B cell (primary cell): Measurements from ENCODE around the gene DTHD1. TPM values are rescaled to one million over a fixed set of nuclear protein-coding genes. Genes with fewer than 3 reads are reported as not detected.

Experiments used
- ATAC-seq: fragments of 200-7000 bp; cut with Tn5 transposase; one replicate; pipeline ENCODE4 v1.10.0; 2021; ENCODE audit warnings: low read depth, mild to moderate bottlenecking, moderate number of reproducible peaks, moderate library complexity
- CTCF ChIA-PET: fragments of 350-600 bp; sonication (Branson Sonifier 250); formaldehyde crosslinking; loops from one replicate; lab custom pipeline; 2021; ENCODE audit warnings: antibody characterized with exemption, inconsistent platforms; lab: Charles Lee
- POLR2A ChIA-PET: fragments of 350-600 bp; sonication (Branson Sonifier 250); formaldehyde crosslinking; loops from one replicate; lab custom pipeline; 2021; ENCODE audit warnings: antibody characterized with exemption; lab: Charles Lee
- DNase-seq: peaks from one replicate; pipeline ENCODE4 v3.0.0; 2013
- H2AFZ ChIP-seq: 2 replicates; pipeline ENCODE4 v1.6.1; 2012; ENCODE audit warnings: mild to moderate bottlenecking, low read depth, low read length; ENCODE audit not compliant: insufficient read depth, poor library complexity, severe bottlenecking
- H3K27ac ChIP-seq, 2 donors: 1 replicate in 1 of 2; 2 replicates in 1 of 2; pipeline ENCODE4 v1.5.1; 2012 to 2013; ENCODE audit warnings: low read length in 2 of 2, mild to moderate bottlenecking in 2 of 2, moderate library complexity in 1 of 2
- H3K27me3 ChIP-seq, 4 experiments: fragments of 200-600 bp in 1 of 4; sonication (generic) in 1 of 4; replicated peaks in 1 of 4; 1 replicate in 2 of 4; 2 replicates in 2 of 4; pipeline versions ENCODE4 v1.6.1 to v1.7.0; 2013 to 2016; ENCODE audit warnings: low read length in 3 of 4, mild to moderate bottlenecking in 2 of 4, mixed read lengths in 1 of 4, moderate library complexity in 1 of 4; ENCODE audit not compliant: insufficient read depth in 4 of 4, control insufficient read depth in 3 of 4; ENCODE audit errors: control extremely low read depth in 1 of 4
- H3K36me3 ChIP-seq, 2 experiments: replicated peaks in 1 of 2; 1 replicate in 1 of 2; 2 replicates in 1 of 2; pipeline versions ENCODE4 v1.6.1 to v1.7.1; 2013; ENCODE audit warnings: low read length in 1 of 2; ENCODE audit not compliant: insufficient read depth in 2 of 2, control insufficient read depth in 1 of 2; ENCODE audit errors: control extremely low read depth in 1 of 2, extremely low read depth in 1 of 2
- H3K4me1 ChIP-seq, 2 donors: fragments of 200-600 bp in 1 of 2; sonication (generic) in 1 of 2; 1 replicate in 1 of 2; 2 replicates in 1 of 2; pipeline versions ENCODE4 v1.5.1 to v1.6.1; 2013 to 2017; ENCODE audit warnings: low read length in 2 of 2; ENCODE audit not compliant: control insufficient read depth in 2 of 2, insufficient read depth in 2 of 2
- H3K4me2 ChIP-seq: replicated peaks from 2 replicates; pipeline ENCODE3; 2012; ENCODE audit warnings: mild to moderate bottlenecking, low read depth, low read length; ENCODE audit not compliant: poor library complexity, severe bottlenecking
- H3K4me3 ChIP-seq, 5 experiments: fragments of 200-600 bp in 1 of 5; sonication (generic) in 1 of 5; 1 replicate in 3 of 5; 2 replicates in 2 of 5; pipeline versions ENCODE4 v1.5.1 to v1.7.0; 2011 to 2016; ENCODE audit warnings: low read length in 4 of 5, mild to moderate bottlenecking in 4 of 5, low read depth in 2 of 5, control low read depth in 1 of 5, moderate library complexity in 1 of 5; ENCODE audit not compliant: insufficient read depth in 1 of 5; ENCODE audit errors: control extremely low read depth in 1 of 5, extremely low read depth in 1 of 5
- H3K79me2 ChIP-seq: fragments of 200-600 bp; sonication (generic); one replicate; pipeline ENCODE4 v1.6.0; 2016; ENCODE audit warnings: low read length; ENCODE audit not compliant: control insufficient read depth, insufficient read depth
- H3K9ac ChIP-seq: fragments of 200-600 bp; sonication (generic); 2 replicates; pipeline ENCODE4 v1.6.1; 2017; ENCODE audit warnings: mild to moderate bottlenecking, low read length, moderate library complexity
- H3K9me3 ChIP-seq, 3 donors: one replicate each; pipeline versions ENCODE4 v1.6.1 to v1.7.1; 2013; ENCODE audit warnings: low read length in 2 of 3; ENCODE audit not compliant: control insufficient read depth in 2 of 3, insufficient read depth in 1 of 3; ENCODE audit errors: control extremely low read depth in 1 of 3
- H4K20me1 ChIP-seq: 2 replicates; pipeline ENCODE4 v1.6.0; 2012; ENCODE audit warnings: mild to moderate bottlenecking, low read length; ENCODE audit not compliant: insufficient read depth, control insufficient read depth, poor library complexity, severe bottlenecking
- H3K27ac Mint-ChIP-seq: one replicate; pipeline ENCODE4 v1.8.0; 2021; ENCODE audit warnings: mixed read lengths
- H3K27me3 Mint-ChIP-seq: one replicate; pipeline ENCODE4 v1.8.0; 2021; ENCODE audit warnings: mixed read lengths
- H3K4me1 Mint-ChIP-seq: one replicate; pipeline ENCODE4 v1.8.0; 2021; ENCODE audit warnings: mixed read lengths
- H3K4me3 Mint-ChIP-seq: one replicate; pipeline ENCODE4 v1.8.0; 2021; ENCODE audit warnings: mixed read lengths
- H3K9me3 Mint-ChIP-seq: one replicate; pipeline ENCODE4 v1.8.0; 2022; ENCODE audit warnings: mixed read lengths; ENCODE audit not compliant: insufficient read depth
- CTCF ChIP-seq: fragments of 200-600 bp; IDR thresholded peaks from one replicate; pipeline ENCODE4 v1.8.0; 2022; ENCODE audit warnings: antibody characterized with exemption, mild to moderate bottlenecking
- EZH2 ChIP-seq: IDR thresholded peaks from 2 replicates; pipeline ENCODE4 v1.6.1; 2012; ENCODE audit warnings: borderline replicate concordance, low read depth, mild to moderate bottlenecking, moderate library complexity, low read length; ENCODE audit not compliant: insufficient read depth, poor library complexity, severe bottlenecking
- WGBS: methylation state at CpG from one replicate; pipeline ENCODE4 v1.1.5; 2013; ENCODE audit warnings: missing lambda C conversion rate; ENCODE audit not compliant: insufficient coverage; 5-methylcytosine and 5-hydroxymethylcytosine counted together
- intact Hi-C: fragments of 100-400 bp; cut with micrococcal nuclease; formaldehyde crosslinking; loops from one replicate; pipeline ENCODE4 v1.10.0; 2022
- polyA plus RNA-seq: library from polyadenylated mRNA; depleted of rRNA; stranded (reverse); fragments of >200 nt; gene quantifications from 2 replicates; pipeline ENCODE4 v1.2.3, GENCODE V29; 2012
- total RNA-seq, 2 donors: library from RNA; stranded (reverse); fragments of 120-200 nt in 1 of 2; gene quantifications; 1 replicate in 1 of 2; 2 replicates in 1 of 2; pipeline versions ENCODE4 v1.2.3 to v1.2.4, GENCODE V29; 2013 to 2022

DTHD1 gene
- total and polyA plus RNA-seq, 2 donors (not counting 1 experiment from before 2014, with no cell fraction given) = 0.04 TPM; not detected in 1

GRCh38 chr4:36292556-36293188 is 11.3 kb downstream of the DTHD1 start:
- H3K9ac ChIP-seq = no peak overlapping the region
- H3K36me3 ChIP-seq = no peaks in the 10 kb centered on the region
- H3K4me1 ChIP-seq = peaks cover 0 to 4% of the 10 kb centered on the region in 2 donors
- Mint-ChIP-seq H3K4me3 (no peak overlapping the region), H3K27me3 (no peaks in the 10 kb centered on the region), H3K9me3 (no peaks in the 10 kb centered on the region), H3K4me1 (peaks cover 12% of the 10 kb centered on the region), H3K27ac (no peak overlapping the region)
- ChIA-PET POLR2A (interaction anchor here (0.6 kb wide), 1 partner anchor 48 kb away, joined by 5 read pairs; no protein-coding TSS in a partner anchor), CTCF (no interaction called here)
- no peaks in the 10 kb centered on the region for H3K9me3 ChIP-seq
- H3K27me3 ChIP-seq = no peaks in the 10 kb centered on the region
- no peak overlapping the region for H2AFZ ChIP-seq
- H3K79me2 ChIP-seq = no peaks in the 10 kb centered on the region
- TF ChIP-seq CTCF (no peak), EZH2 (no peak)
- DNase-seq (no peak), ATAC-seq (no peak)
- H3K27ac ChIP-seq = no peak overlapping the region
- H3K4me3 ChIP-seq = no peak overlapping the region
- H3K4me2 ChIP-seq = no peak overlapping the region
- intact Hi-C loops = no loop called here
- WGBS = 38% methylated on average over 3 of the region's 7 CpGs
- no peaks in the 10 kb centered on the region for H4K20me1 ChIP-seq

- H4K20me1 ChIP-seq = no peaks in the 10 kb centered on the region
- H3K4me2 ChIP-seq = no peak overlapping the region
- H3K4me3 Mint-ChIP-seq = no peak overlapping the region
- no peaks in the 10 kb centered on the region for H3K79me2 ChIP-seq
- ATAC-seq = no peak
- no peak for DNase-seq
- ChIA-PET CTCF (no interaction called here), POLR2A (interaction anchor here (0.7 kb wide), 1 partner anchor 59 kb away, joined by 3 read pairs; no protein-coding TSS in a partner anchor)
- peaks cover 4 to 16% of the 10 kb centered on the region in 2 donors for H3K4me1 ChIP-seq
- no CpG with 5 or more reads among the region's 2 CpGs for WGBS
- no peak overlapping the region for H3K4me3 ChIP-seq
- H3K27ac Mint-ChIP-seq = no peak overlapping the region
- H2AFZ ChIP-seq = no peak overlapping the region
- intact Hi-C loops = no loop called here
- no peaks in the 10 kb centered on the region for H3K9me3 Mint-ChIP-seq
- H3K36me3 ChIP-seq = no peaks in the 10 kb centered on the region
- no peaks in the 10 kb centered on the region for H3K27me3 Mint-ChIP-seq
- TF ChIP-seq CTCF = no peak
- H3K27me3 ChIP-seq = peaks cover 0 to 2% (median 0%) of the 10 kb centered on the region in 4 experiments
- H3K4me1 Mint-ChIP-seq = peaks cover 23% of the 10 kb centered on the region
- no peak overlapping the region for H3K9ac ChIP-seq
- H3K27ac ChIP-seq = no peak overlapping the region
- no peaks in the 10 kb centered on the region for H3K9me3 ChIP-seq
These were observed 19.7 kb downstream of the DTHD1 start for GRCh38 chr4:36301127-36301526.
